ENCODE measurements around the gene PRKCH.

PRKCH gene

GRCh38 chr14:61498811-61499210 lies 177.4 kb downstream of the PRKCH start:
- no peak for TF ChIP-seq CTCF (IDR thresholded peaks at IDR 0.05; ENCODE audit: insufficient read depth, low read depth, low read length, missing control alignments)
- peak; percentile 75 for DNase-seq (ENCODE audit: low read depth)
- no peak overlapping the region for H3K4me3 ChIP-seq (ENCODE audit: low read length)

DNA sequence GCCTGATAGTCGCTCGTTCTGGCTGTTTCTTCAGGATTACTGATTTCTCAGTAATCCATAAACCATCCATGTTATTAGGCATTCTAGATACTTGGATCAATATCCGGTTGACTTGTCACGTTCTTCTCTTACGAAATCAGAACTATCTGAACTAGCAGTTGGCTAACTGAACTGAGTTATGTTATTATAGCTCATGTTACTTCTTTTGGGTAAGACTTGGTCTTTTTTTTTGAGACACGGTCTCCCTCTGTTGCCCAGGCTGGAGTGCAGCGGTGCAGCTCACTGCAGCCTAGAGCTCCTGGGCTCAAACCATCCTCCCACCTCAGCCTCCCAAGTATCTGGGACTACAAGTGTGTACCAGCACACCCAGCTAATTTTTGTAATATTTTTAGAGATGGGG lies 178.6 kb downstream of the PRKCH start:
- no peak overlapping the region for H3K4me3 ChIP-seq (ENCODE audit: low read length)
- no peak for DNase-seq (ENCODE audit: low read depth)
- TF ChIP-seq CTCF (IDR thresholded peaks at IDR 0.05; ENCODE audit: insufficient read depth, low read depth, low read length, missing control alignments), result no peak

GRCh38 chr14:61501714-61502458 lies 180.5 kb downstream of the PRKCH start:
- no peak for DNase-seq (ENCODE audit: low read depth)
- no peak for TF ChIP-seq CTCF (IDR thresholded peaks at IDR 0.05; ENCODE audit: insufficient read depth, low read depth, low read length, missing control alignments)
- H3K4me3 ChIP-seq (ENCODE audit: low read length), result no peak overlapping the region

- H3K4me3 ChIP-seq (ENCODE audit: low read length), result no peak overlapping the region
- no peak for TF ChIP-seq CTCF (IDR thresholded peaks at IDR 0.05; ENCODE audit: insufficient read depth, low read depth, low read length, missing control alignments)
- peak; percentile 63 for DNase-seq (ENCODE audit: low read depth)
Measured at GRCh38 chr14:61502459-61503093, 181.2 kb downstream of the PRKCH start.

- DNase-seq (ENCODE audit: low read depth), result peak; percentile 86
- TF ChIP-seq CTCF (IDR thresholded peaks at IDR 0.05; ENCODE audit: insufficient read depth, low read depth, low read length, missing control alignments), result no peak
- no peak overlapping the region for H3K4me3 ChIP-seq (ENCODE audit: low read length)
Measured at GRCh38 chr14:61503167-61503801, 181.9 kb downstream of the PRKCH start.

DNA sequence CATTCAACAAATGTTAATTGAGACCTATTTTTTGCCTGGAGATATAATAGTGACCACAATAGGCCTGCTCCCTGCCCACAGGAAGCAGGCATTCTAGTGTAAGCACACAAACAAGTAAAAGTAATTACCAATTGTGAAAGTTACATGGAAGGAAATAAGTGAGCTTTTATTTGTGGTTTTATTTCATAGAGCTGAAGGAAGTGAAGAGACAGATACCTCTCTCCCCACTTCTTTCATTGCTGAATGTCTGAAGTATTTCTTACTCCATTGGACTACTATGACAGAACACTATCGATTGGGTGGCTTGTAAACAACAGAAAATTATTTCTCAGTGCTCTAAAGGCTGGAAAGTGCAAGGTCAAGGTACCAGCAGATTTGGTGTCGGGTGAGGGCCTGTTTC lies 183.5 kb downstream of the PRKCH start:
- H3K4me3 ChIP-seq (ENCODE audit: low read length), result no peak overlapping the region
- no peak for DNase-seq (ENCODE audit: low read depth)
- TF ChIP-seq CTCF (IDR thresholded peaks at IDR 0.05; ENCODE audit: insufficient read depth, low read depth, low read length, missing control alignments), result no peak

All from epithelial cell of esophagus (primary cell).